Fibroblast of lung (primary cell): ENCODE data around the gene SSUH2. TPM values are rescaled to one million over a fixed set of nuclear protein-coding genes. Genes with fewer than 3 reads are reported as not detected.

Source experiments
- DNase-seq, 2 donors: peaks; one replicate each; pipeline versions ENCODE4 v3.0.0 to v3.0.0-alpha.2; 2010; ENCODE audit warnings: low read depth in 2 of 2
- H2AFZ ChIP-seq: 2 replicates; pipeline ENCODE4 v1.5.1; 2012; ENCODE audit warnings: low read length, control low read depth, inconsistent platforms
- H3K27ac ChIP-seq: 2 replicates; pipeline ENCODE4 v1.5.1; 2011; ENCODE audit warnings: low read length, control low read depth; ENCODE audit not compliant: insufficient read depth
- H3K27me3 ChIP-seq: 2 replicates; pipeline ENCODE4 v1.5.1; 2011; ENCODE audit warnings: mild to moderate bottlenecking, low read length; ENCODE audit not compliant: control insufficient read depth, insufficient read depth
- H3K36me3 ChIP-seq: 2 replicates; pipeline ENCODE4 v1.5.1; 2011; ENCODE audit warnings: low read length; ENCODE audit not compliant: control insufficient read depth, insufficient read depth
- H3K4me1 ChIP-seq: 2 replicates; pipeline ENCODE4 v1.5.1; 2011; ENCODE audit warnings: low read length; ENCODE audit not compliant: control insufficient read depth, insufficient read depth; ENCODE audit errors: extremely low read depth
- H3K4me2 ChIP-seq: 2 replicates; pipeline ENCODE4 v1.5.1; 2011; ENCODE audit warnings: low read length, control low read depth; ENCODE audit not compliant: insufficient read depth; ENCODE audit errors: extremely low read depth
- H3K4me3 ChIP-seq, 4 experiments: fragments of 200-600 bp in 1 of 4; sonication (generic) in 1 of 4; replicated peaks in 1 of 4; 2 replicates each; pipeline ENCODE4 v1.5.1; 2011 to 2016; ENCODE audit warnings: low read length in 4 of 4, low read depth in 3 of 4, mild to moderate bottlenecking in 3 of 4, control low read depth in 2 of 4, inconsistent platforms in 1 of 4, mixed read lengths in 1 of 4; ENCODE audit not compliant: insufficient read depth in 1 of 4; ENCODE audit errors: control extremely low read depth in 1 of 4
- H3K79me2 ChIP-seq: 2 replicates; pipeline ENCODE4 v1.5.1; 2012; ENCODE audit warnings: mild to moderate bottlenecking, low read length, inconsistent platforms; ENCODE audit not compliant: control insufficient read depth, insufficient read depth
- H3K9ac ChIP-seq: 2 replicates; pipeline ENCODE4 v1.5.1; 2011; ENCODE audit warnings: mild to moderate bottlenecking, low read length, control low read depth; ENCODE audit not compliant: insufficient read depth
- H3K9me3 ChIP-seq: 2 replicates; pipeline ENCODE4 v1.5.1; 2012; ENCODE audit warnings: low read depth, low read length; ENCODE audit not compliant: control insufficient read depth, insufficient read depth
- H4K20me1 ChIP-seq: 2 replicates; pipeline ENCODE4 v1.5.1; 2011; ENCODE audit warnings: low read length; ENCODE audit not compliant: control insufficient read depth, insufficient read depth; ENCODE audit errors: extremely low read depth
- EZH2 ChIP-seq: IDR thresholded peaks from 2 replicates; pipeline ENCODE4 v1.5.1; 2012; ENCODE audit warnings: low read length, control low read depth, mild to moderate bottlenecking; ENCODE audit errors: missing control alignments
- polyA plus RNA-seq, 2 donors: library from polyadenylated mRNA; depleted of rRNA in 1 of 2; stranded (reverse) in 1 of 2; unstranded in 1 of 2; fragments of >200 nt; gene quantifications; 2 replicates each; pipeline ENCODE4 v1.2.1, GENCODE V29; 2011 to 2012; ENCODE audit warnings: missing spikeins in 1 of 2
- total RNA-seq: library from RNA; depleted of rRNA; stranded (reverse); fragments of >200 nt; gene quantifications from 2 replicates; pipeline ENCODE4 v1.2.1, GENCODE V29; 2014
- TF ChIP-seq, protein P1 (sequence below), 2 donors: IDR thresholded peaks in 1 of 2; conservative IDR thresholded peaks in 1 of 2; 1 replicate in 1 of 2; 2 replicates in 1 of 2; pipeline ENCODE4 v1.5.1; 2011 to 2012; ENCODE audit warnings: low read length in 2 of 2, control low read depth in 1 of 2, inconsistent platforms in 1 of 2, low read depth in 1 of 2, mild to moderate bottlenecking in 1 of 2

The SSUH2 gene
- total and polyA plus RNA-seq, 2 donors (not counting 1 experiment from before 2014, with no cell fraction given) = 0.02 TPM; not detected in 1

GRCh38 chr3:8574670-8575322 lies 69.8 kb downstream of the SSUH2 start:
- Histone ChIP-seq H3K4me1 (peaks cover 22% of the 10 kb centered on the region), H3K79me2 (no peaks in the 10 kb centered on the region), H3K4me2 (no peak overlapping the region), H3K27ac (no peak overlapping the region), H3K36me3 (no peaks in the 10 kb centered on the region), H3K27me3 (no peaks in the 10 kb centered on the region), H3K4me3 (no peak overlapping the region), H3K9me3 (no peaks in the 10 kb centered on the region), H2AFZ (no peak overlapping the region), H4K20me1 (no peaks in the 10 kb centered on the region), H3K9ac (no peak overlapping the region)
- no peak for DNase-seq
- no peak for TF ChIP-seq EZH2
- TF ChIP-seq, protein P1, sequence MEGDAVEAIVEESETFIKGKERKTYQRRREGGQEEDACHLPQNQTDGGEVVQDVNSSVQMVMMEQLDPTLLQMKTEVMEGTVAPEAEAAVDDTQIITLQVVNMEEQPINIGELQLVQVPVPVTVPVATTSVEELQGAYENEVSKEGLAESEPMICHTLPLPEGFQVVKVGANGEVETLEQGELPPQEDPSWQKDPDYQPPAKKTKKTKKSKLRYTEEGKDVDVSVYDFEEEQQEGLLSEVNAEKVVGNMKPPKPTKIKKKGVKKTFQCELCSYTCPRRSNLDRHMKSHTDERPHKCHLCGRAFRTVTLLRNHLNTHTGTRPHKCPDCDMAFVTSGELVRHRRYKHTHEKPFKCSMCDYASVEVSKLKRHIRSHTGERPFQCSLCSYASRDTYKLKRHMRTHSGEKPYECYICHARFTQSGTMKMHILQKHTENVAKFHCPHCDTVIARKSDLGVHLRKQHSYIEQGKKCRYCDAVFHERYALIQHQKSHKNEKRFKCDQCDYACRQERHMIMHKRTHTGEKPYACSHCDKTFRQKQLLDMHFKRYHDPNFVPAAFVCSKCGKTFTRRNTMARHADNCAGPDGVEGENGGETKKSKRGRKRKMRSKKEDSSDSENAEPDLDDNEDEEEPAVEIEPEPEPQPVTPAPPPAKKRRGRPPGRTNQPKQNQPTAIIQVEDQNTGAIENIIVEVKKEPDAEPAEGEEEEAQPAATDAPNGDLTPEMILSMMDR (conservative IDR thresholded peaks at IDR 0.05 in 1 of 2, IDR thresholded peaks at IDR 0.05 in 1 of 2; ENCODE audit: low read depth in 1 of 2, low read length in 2 of 2) = no peak

GRCh38 chr3:8574040-8574669 lies 70.4 kb downstream of the SSUH2 start:
- H3K27ac ChIP-seq = no peak overlapping the region
- peaks cover 22% of the 10 kb centered on the region for H3K4me1 ChIP-seq
- H3K4me2 ChIP-seq = no peak overlapping the region
- H3K36me3 ChIP-seq = no peaks in the 10 kb centered on the region
- H2AFZ ChIP-seq = no peak overlapping the region
- H3K27me3 ChIP-seq = no peaks in the 10 kb centered on the region
- no peaks in the 10 kb centered on the region for H3K9me3 ChIP-seq
- no peak for DNase-seq
- no peak overlapping the region for H3K4me3 ChIP-seq
- H4K20me1 ChIP-seq = no peaks in the 10 kb centered on the region
- TF ChIP-seq, protein P1 (conservative IDR thresholded peaks at IDR 0.05 in 1 of 2, IDR thresholded peaks at IDR 0.05 in 1 of 2; ENCODE audit: low read depth in 1 of 2, low read length in 2 of 2) = no peak
- TF ChIP-seq EZH2 = no peak
- H3K9ac ChIP-seq = no peak overlapping the region
- no peaks in the 10 kb centered on the region for H3K79me2 ChIP-seq

- Histone ChIP-seq H3K4me1 (peaks cover 22% of the 10 kb centered on the region), H3K4me2 (no peak overlapping the region), H3K27ac (no peak overlapping the region), H3K4me3 (no peak overlapping the region), H3K36me3 (no peaks in the 10 kb centered on the region), H3K9me3 (no peaks in the 10 kb centered on the region), H3K9ac (no peak overlapping the region), H3K27me3 (no peaks in the 10 kb centered on the region), H2AFZ (no peak overlapping the region), H4K20me1 (no peaks in the 10 kb centered on the region), H3K79me2 (no peaks in the 10 kb centered on the region)
- DNase-seq = peak in 1 of 2 donors; percentile 63
- TF ChIP-seq, protein P1 (conservative IDR thresholded peaks at IDR 0.05 in 1 of 2, IDR thresholded peaks at IDR 0.05 in 1 of 2; ENCODE audit: low read depth in 1 of 2, low read length in 2 of 2) = no peak
- no peak for TF ChIP-seq EZH2
Measured at GRCh38 chr3:8573342-8573926, 71.2 kb downstream of the SSUH2 start.
